HCT116 (cell line): ENCODE data around the gene ZDHHC14. TPM values are rescaled to one million over a fixed set of nuclear protein-coding genes. Genes with fewer than 3 reads are reported as not detected.

Experiments used
- ATAC-seq: fragments of 200-7000 bp; cut with Tn5 transposase; 2 replicates; pipeline ENCODE4 v1.9.1; 2020; ENCODE audit warnings: mild to moderate bottlenecking, moderate library complexity
- BruUV-seq: library from RNA; stranded (reverse); fragments of 400-500 nt; replicated peaks from 2 replicates; lab custom pipeline; 2021; lab: Mats Ljungman, UMichigan
- CTCF ChIA-PET: fragments of 300-600 bp; sonication (Branson Sonifier 250); formaldehyde crosslinking; loops from one replicate; lab custom pipeline; 2021; ENCODE audit warnings: antibody characterized with exemption; lab: Charles Lee
- POLR2A ChIA-PET: fragments of 300-600, 350-600 bp; sonication (Branson Sonifier 250); formaldehyde crosslinking; loops from one replicate; lab custom pipeline; 2021; ENCODE audit warnings: antibody characterized with exemption; lab: Charles Lee
- RAD21 ChIA-PET, 2 experiments: fragments of 300-600 bp; sonication (Branson Sonifier 250); formaldehyde crosslinking; loops; one replicate each; lab custom pipeline; 2023; ENCODE audit warnings: low total read pairs in 2 of 2; ENCODE audit not compliant: uncharacterized antibody in 2 of 2, unreplicated experiment in 2 of 2, low non-redundant PET in 1 of 2; lab: Charles Lee
- DNase-seq: peaks from one replicate; pipeline ENCODE4 v3.0.0-alpha.2; 2010; ENCODE audit warnings: low read depth, low spot score
- H2AFZ ChIP-seq: fragments of 200-600 bp; shearing (Covaris generic), sonication (generic); 2 replicates; pipeline ENCODE4 v1.6.1; 2017; ENCODE audit warnings: low read depth, mixed run types, mixed read lengths, antibody characterized with exemption, low read length; ENCODE audit not compliant: poor library complexity, severe bottlenecking
- H3K27ac ChIP-seq: 2 replicates; pipeline ENCODE4 v1.5.1; 2012; ENCODE audit warnings: low read depth, low read length
- H3K27me3 ChIP-seq: fragments of 200-600 bp; sonication (generic); 2 replicates; pipeline ENCODE4 v1.6.1; 2016; ENCODE audit warnings: mixed run types, low read length, mixed read lengths; ENCODE audit not compliant: insufficient read depth
- H3K36me3 ChIP-seq, 2 experiments: fragments of 200-500 bp in 1 of 2; fragments of 200-600 bp in 1 of 2; sonication (Bioruptor generic) in 1 of 2; sonication (generic) in 1 of 2; 2 replicates each; pipeline versions ENCODE4 v1.5.1 to v1.6.1; 2014 to 2016; ENCODE audit warnings: low read length in 2 of 2, inconsistent platforms in 1 of 2, mixed read lengths in 1 of 2, mixed run types in 1 of 2; ENCODE audit not compliant: insufficient read depth in 2 of 2, control insufficient read depth in 1 of 2
- H3K4me1 ChIP-seq, 2 experiments: fragments of 200-600 bp in 1 of 2; sonication (generic) in 1 of 2; 2 replicates each; pipeline versions ENCODE4 v1.5.1 to v1.6.1; 2012 to 2017; ENCODE audit warnings: low read length in 2 of 2, inconsistent platforms in 1 of 2, mild to moderate bottlenecking in 1 of 2, mixed read lengths in 1 of 2, mixed run types in 1 of 2, moderate library complexity in 1 of 2; ENCODE audit not compliant: insufficient read depth in 2 of 2, control insufficient read depth in 1 of 2
- H3K4me2 ChIP-seq: fragments of 200-600 bp; sonication (generic); 2 replicates; pipeline ENCODE4 v1.6.1; 2017; ENCODE audit warnings: mixed run types, low read length, mixed read lengths
- H3K4me3 ChIP-seq, 2 experiments: fragments of 200-600 bp in 1 of 2; sonication (generic) in 1 of 2; replicated peaks in 1 of 2; 2 replicates each; pipeline ENCODE4 v1.5.1; 2011 to 2016; ENCODE audit warnings: low read length in 2 of 2, control low read depth in 1 of 2, low read depth in 1 of 2, mild to moderate bottlenecking in 1 of 2, mixed read lengths in 1 of 2, mixed run types in 1 of 2
- H3K79me2 ChIP-seq: fragments of 200-600 bp; sonication (generic); 2 replicates; pipeline ENCODE4 v1.6.1; 2017; ENCODE audit warnings: mild to moderate bottlenecking, mixed run types, low read length, moderate library complexity, mixed read lengths; ENCODE audit not compliant: insufficient read depth
- H3K9ac ChIP-seq: fragments of 200-600 bp; sonication (generic); 2 replicates; pipeline ENCODE4 v1.6.1; 2016; ENCODE audit warnings: low read length, mixed read lengths
- H3K9me2 ChIP-seq: fragments of 200-600 bp; sonication (generic), shearing (Covaris generic); 2 replicates; pipeline ENCODE4 v1.6.1; 2017; ENCODE audit warnings: mixed run types, mild to moderate bottlenecking, moderate library complexity; ENCODE audit not compliant: insufficient read depth
- H3K9me3 ChIP-seq, 2 experiments: fragments of 200-500 bp in 1 of 2; fragments of 200-600 bp in 1 of 2; sonication (Bioruptor generic) in 1 of 2; sonication (generic) in 1 of 2; 2 replicates each; pipeline ENCODE4 v1.6.1; 2014 to 2017; ENCODE audit warnings: low read length in 2 of 2, mixed read lengths in 2 of 2, inconsistent platforms in 1 of 2, low read depth in 1 of 2, mild to moderate bottlenecking in 1 of 2, mixed run types in 1 of 2, moderate library complexity in 1 of 2; ENCODE audit not compliant: control insufficient read depth in 1 of 2, insufficient read depth in 1 of 2
- H4K20me1 ChIP-seq: fragments of 200-600 bp; sonication (generic), shearing (Covaris generic); 2 replicates; pipeline ENCODE4 v1.6.1; 2017; ENCODE audit warnings: mixed run types, mild to moderate bottlenecking, moderate library complexity; ENCODE audit not compliant: insufficient read depth
- ZFX ChIP-seq: fragments of 450-650 bp; IDR thresholded peaks from 2 replicates; pipeline ENCODE4 v1.6.1; 2017
- intact Hi-C: fragments of 100-400 bp; cut with micrococcal nuclease; formaldehyde crosslinking; loops from 2 replicates; pipeline ENCODE4 v1.10.0; 2022
- total RNA-seq: library from RNA; stranded (reverse); gene quantifications from one replicate; pipeline ENCODE4 v1.2.1, GENCODE V29; 2021; ENCODE audit not compliant: unreplicated experiment
- TF ChIP-seq, protein P1 (sequence below): IDR thresholded peaks from 2 replicates; pipeline ENCODE4 v1.6.1; 2012
- TF ChIP-seq, protein P2 (sequence below): IDR thresholded peaks from 2 replicates; pipeline ENCODE4 v1.6.1; 2011; ENCODE audit warnings: mild to moderate bottlenecking, low read length, moderate library complexity; ENCODE audit not compliant: insufficient replicate concordance; ENCODE audit errors: extremely low read depth
- TF ChIP-seq, protein P3 (sequence below): IDR thresholded peaks from 2 replicates; pipeline ENCODE4 v1.6.1; 2012; ENCODE audit warnings: low read depth

The ZDHHC14 gene
- total RNA-seq, 1 experiment from 2014 or later = 5.3 TPM

DNA sequence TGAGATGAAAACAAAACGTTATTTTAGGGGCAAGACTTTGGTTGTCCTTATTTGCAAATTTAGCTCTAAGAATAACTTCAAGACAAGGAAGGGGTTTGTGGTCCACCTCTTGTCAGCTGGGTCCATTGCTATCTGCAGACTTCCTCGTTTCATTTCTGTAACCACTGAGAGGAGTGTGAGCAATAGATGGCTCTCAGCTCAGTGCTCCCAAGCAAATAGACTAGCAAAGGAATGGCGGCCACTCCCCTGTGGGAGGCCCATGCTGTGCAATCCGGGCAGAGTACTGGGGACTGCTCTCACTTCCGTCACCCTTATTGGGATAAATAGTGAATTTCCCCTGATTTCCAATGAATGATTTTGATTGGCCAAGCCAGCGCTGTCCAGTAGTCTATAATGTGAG, 176.6 kb downstream of the ZDHHC14 start:
- BruUV-seq = no TSS peak
- H3K79me2 ChIP-seq = no peaks in the 10 kb centered on the region
- no peaks in the 10 kb centered on the region for H3K9me3 ChIP-seq
- no peak overlapping the region for H3K4me2 ChIP-seq
- H2AFZ ChIP-seq = no peak overlapping the region
- CTCF ChIA-PET = no interaction called here
- TF ChIP-seq, protein P1, sequence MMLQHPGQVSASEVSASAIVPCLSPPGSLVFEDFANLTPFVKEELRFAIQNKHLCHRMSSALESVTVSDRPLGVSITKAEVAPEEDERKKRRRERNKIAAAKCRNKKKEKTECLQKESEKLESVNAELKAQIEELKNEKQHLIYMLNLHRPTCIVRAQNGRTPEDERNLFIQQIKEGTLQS = no peak
- TF ChIP-seq, protein P2, sequence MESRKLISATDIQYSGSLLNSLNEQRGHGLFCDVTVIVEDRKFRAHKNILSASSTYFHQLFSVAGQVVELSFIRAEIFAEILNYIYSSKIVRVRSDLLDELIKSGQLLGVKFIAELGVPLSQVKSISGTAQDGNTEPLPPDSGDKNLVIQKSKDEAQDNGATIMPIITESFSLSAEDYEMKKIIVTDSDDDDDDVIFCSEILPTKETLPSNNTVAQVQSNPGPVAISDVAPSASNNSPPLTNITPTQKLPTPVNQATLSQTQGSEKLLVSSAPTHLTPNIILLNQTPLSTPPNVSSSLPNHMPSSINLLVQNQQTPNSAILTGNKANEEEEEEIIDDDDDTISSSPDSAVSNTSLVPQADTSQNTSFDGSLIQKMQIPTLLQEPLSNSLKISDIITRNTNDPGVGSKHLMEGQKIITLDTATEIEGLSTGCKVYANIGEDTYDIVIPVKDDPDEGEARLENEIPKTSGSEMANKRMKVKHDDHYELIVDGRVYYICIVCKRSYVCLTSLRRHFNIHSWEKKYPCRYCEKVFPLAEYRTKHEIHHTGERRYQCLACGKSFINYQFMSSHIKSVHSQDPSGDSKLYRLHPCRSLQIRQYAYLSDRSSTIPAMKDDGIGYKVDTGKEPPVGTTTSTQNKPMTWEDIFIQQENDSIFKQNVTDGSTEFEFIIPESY = no peak
- no peaks in the 10 kb centered on the region for H4K20me1 ChIP-seq
- H3K4me3 ChIP-seq = no peak overlapping the region
- no peaks in the 10 kb centered on the region for H3K27me3 ChIP-seq
- POLR2A ChIA-PET = no interaction called here
- H3K27ac ChIP-seq = no peak overlapping the region
- no peaks in the 10 kb centered on the region for H3K4me1 ChIP-seq
- H3K36me3 ChIP-seq = no peaks in the 10 kb centered on the region
- ATAC-seq = no peak
- H3K9me2 ChIP-seq = no peaks in the 10 kb centered on the region
- H3K9ac ChIP-seq = no peak overlapping the region
- intact Hi-C loops = no loop called here
- RAD21 ChIA-PET = no interaction called here
- no peak for DNase-seq

DNA sequence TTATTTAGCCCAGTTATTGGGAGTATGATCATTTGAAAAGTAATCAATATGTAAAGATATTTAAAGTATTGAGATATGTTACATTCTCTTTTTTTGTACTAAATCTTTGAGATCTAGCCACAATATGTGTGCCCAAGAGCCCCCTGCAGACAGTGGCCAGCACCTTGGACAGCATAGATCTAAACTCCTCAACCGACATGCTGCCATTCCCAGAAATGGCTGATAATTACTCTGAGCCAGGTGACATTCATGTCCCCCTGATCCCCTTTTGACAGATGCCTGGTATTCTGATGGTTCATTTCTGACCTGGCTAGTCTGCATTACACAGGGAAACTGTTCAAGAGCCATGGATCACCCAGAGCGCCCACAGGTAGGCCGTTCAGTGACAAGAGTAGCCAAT, 177.1 kb downstream of the ZDHHC14 start:
- H3K4me2 ChIP-seq = no peak overlapping the region
- no peak overlapping the region for H3K27ac ChIP-seq
- ChIA-PET POLR2A (no interaction called here), RAD21 (no interaction called here), CTCF (interaction anchor here (0.9 kb wide), 1 partner anchor 12 kb away, joined by 3 read pairs; no protein-coding TSS in a partner anchor)
- no peak overlapping the region for H3K9ac ChIP-seq
- ATAC-seq (no peak), DNase-seq (no peak)
- H2AFZ ChIP-seq = no peak overlapping the region
- H4K20me1 ChIP-seq = no peaks in the 10 kb centered on the region
- no peaks in the 10 kb centered on the region for H3K9me2 ChIP-seq
- no peaks in the 10 kb centered on the region for H3K36me3 ChIP-seq
- H3K9me3 ChIP-seq = no peaks in the 10 kb centered on the region
- no peak for TF ChIP-seq ZFX
- TF ChIP-seq, protein P3, sequence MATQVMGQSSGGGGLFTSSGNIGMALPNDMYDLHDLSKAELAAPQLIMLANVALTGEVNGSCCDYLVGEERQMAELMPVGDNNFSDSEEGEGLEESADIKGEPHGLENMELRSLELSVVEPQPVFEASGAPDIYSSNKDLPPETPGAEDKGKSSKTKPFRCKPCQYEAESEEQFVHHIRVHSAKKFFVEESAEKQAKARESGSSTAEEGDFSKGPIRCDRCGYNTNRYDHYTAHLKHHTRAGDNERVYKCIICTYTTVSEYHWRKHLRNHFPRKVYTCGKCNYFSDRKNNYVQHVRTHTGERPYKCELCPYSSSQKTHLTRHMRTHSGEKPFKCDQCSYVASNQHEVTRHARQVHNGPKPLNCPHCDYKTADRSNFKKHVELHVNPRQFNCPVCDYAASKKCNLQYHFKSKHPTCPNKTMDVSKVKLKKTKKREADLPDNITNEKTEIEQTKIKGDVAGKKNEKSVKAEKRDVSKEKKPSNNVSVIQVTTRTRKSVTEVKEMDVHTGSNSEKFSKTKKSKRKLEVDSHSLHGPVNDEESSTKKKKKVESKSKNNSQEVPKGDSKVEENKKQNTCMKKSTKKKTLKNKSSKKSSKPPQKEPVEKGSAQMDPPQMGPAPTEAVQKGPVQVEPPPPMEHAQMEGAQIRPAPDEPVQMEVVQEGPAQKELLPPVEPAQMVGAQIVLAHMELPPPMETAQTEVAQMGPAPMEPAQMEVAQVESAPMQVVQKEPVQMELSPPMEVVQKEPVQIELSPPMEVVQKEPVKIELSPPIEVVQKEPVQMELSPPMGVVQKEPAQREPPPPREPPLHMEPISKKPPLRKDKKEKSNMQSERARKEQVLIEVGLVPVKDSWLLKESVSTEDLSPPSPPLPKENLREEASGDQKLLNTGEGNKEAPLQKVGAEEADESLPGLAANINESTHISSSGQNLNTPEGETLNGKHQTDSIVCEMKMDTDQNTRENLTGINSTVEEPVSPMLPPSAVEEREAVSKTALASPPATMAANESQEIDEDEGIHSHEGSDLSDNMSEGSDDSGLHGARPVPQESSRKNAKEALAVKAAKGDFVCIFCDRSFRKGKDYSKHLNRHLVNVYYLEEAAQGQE = peak; percentile 58
- H3K4me3 ChIP-seq = no peak overlapping the region
- BruUV-seq = no TSS peak
- no peaks in the 10 kb centered on the region for H3K27me3 ChIP-seq
- intact Hi-C loops = no loop called here
- H3K79me2 ChIP-seq = no peaks in the 10 kb centered on the region
- H3K4me1 ChIP-seq = no peaks in the 10 kb centered on the region
